IMR-90 (cell line): ENCODE measurements around the gene NUBPL. TPM values are rescaled to one million over a fixed set of nuclear protein-coding genes. Genes with fewer than 3 reads are reported as not detected.

Experiments
- ATAC-seq: fragments of 200-7000 bp; cut with Tn5 transposase; 2 replicates; pipeline ENCODE4 v1.9.1; 2020; ENCODE audit warnings: low read depth, mild to moderate bottlenecking, moderate library complexity
- BruUV-seq: library from RNA; stranded (reverse); fragments of 400-500 nt; replicated peaks from 2 replicates; lab custom pipeline; 2021; lab: Mats Ljungman, UMichigan
- CTCF ChIA-PET: fragments of 300-600 bp; formaldehyde crosslinking; extraction: SDS; loops from one replicate; lab custom pipeline; 2021; ENCODE audit warnings: antibody characterized with exemption; lab: Yijun Ruan, JAX
- POLR2A ChIA-PET: fragments of 300-600 bp; sonication (Branson Sonifier 250); formaldehyde crosslinking; loops from one replicate; lab custom pipeline; 2022; ENCODE audit warnings: antibody characterized with exemption; ENCODE audit not compliant: unreplicated experiment; lab: Charles Lee
- DNase-seq: peaks from one replicate; pipeline ENCODE4 v3.0.0; 2013
- H2AFZ ChIP-seq: replicated peaks from 2 replicates; pipeline ENCODE3; 2013; ENCODE audit warnings: low read length, mild to moderate bottlenecking; ENCODE audit not compliant: poor library complexity
- H2AK5ac ChIP-seq: 2 replicates; pipeline ENCODE4 v1.6.1; 2013; ENCODE audit warnings: low read depth, low read length, inconsistent platforms
- H2AK9ac ChIP-seq: replicated peaks from 2 replicates; pipeline ENCODE3; 2013; ENCODE audit warnings: mild to moderate bottlenecking, low read depth, low read length, moderate library complexity; ENCODE audit not compliant: poor library complexity
- H2BK120ac ChIP-seq: 2 replicates; pipeline ENCODE4 v1.6.1; 2013; ENCODE audit warnings: low read depth, low read length, inconsistent platforms
- H2BK15ac ChIP-seq: 3 replicates; pipeline ENCODE4 v1.6.1; 2013; ENCODE audit warnings: low read depth, low read length, inconsistent platforms
- H2BK20ac ChIP-seq: 2 replicates; pipeline ENCODE4 v1.6.1; 2013; ENCODE audit warnings: low read depth, mild to moderate bottlenecking, inconsistent platforms, low read length, moderate library complexity
- H2BK5ac ChIP-seq: 2 replicates; pipeline ENCODE4 v1.6.1; 2013; ENCODE audit warnings: mild to moderate bottlenecking, low read depth, low read length, inconsistent platforms; ENCODE audit not compliant: poor library complexity, severe bottlenecking
- H3K14ac ChIP-seq: replicated peaks from 2 replicates; pipeline ENCODE4 v1.6.1; 2013; ENCODE audit warnings: low read depth, low read length, inconsistent platforms
- H3K18ac ChIP-seq: 2 replicates; pipeline ENCODE4 v1.6.1; 2013; ENCODE audit warnings: low read depth, low read length, control low read depth
- H3K23ac ChIP-seq: 2 replicates; pipeline ENCODE4 v1.6.1; 2013; ENCODE audit warnings: low read depth, low read length, inconsistent platforms
- H3K27ac ChIP-seq: 2 replicates; pipeline ENCODE4 v1.5.1; 2013; ENCODE audit warnings: mild to moderate bottlenecking, control low read depth, low read length; ENCODE audit not compliant: insufficient read depth
- H3K27me3 ChIP-seq: 2 replicates; pipeline ENCODE4 v1.6.1; 2013; ENCODE audit warnings: low read length; ENCODE audit not compliant: control insufficient read depth, insufficient read depth
- H3K36me3 ChIP-seq: 2 replicates; pipeline ENCODE4 v1.6.1; 2013; ENCODE audit warnings: low read length, mixed read lengths; ENCODE audit not compliant: control insufficient read depth, insufficient read depth
- H3K4ac ChIP-seq: 2 replicates; pipeline ENCODE4 v1.6.1; 2013; ENCODE audit warnings: low read depth, low read length, inconsistent platforms
- H3K4me1 ChIP-seq: 2 replicates; pipeline ENCODE4 v1.6.1; 2013; ENCODE audit warnings: low read length, mixed read lengths; ENCODE audit not compliant: control insufficient read depth, insufficient read depth
- H3K4me2 ChIP-seq: 2 replicates; pipeline ENCODE4 v1.6.1; 2013; ENCODE audit warnings: low read depth, mild to moderate bottlenecking, control low read depth, low read length, moderate library complexity
- H3K4me3 ChIP-seq: 2 replicates; pipeline ENCODE4 v1.5.1; 2013; ENCODE audit warnings: low read depth, mild to moderate bottlenecking, control low read depth, low read length, moderate library complexity; ENCODE audit not compliant: insufficient read depth
- H3K56ac ChIP-seq: 2 replicates; pipeline ENCODE4 v1.6.1; 2013; ENCODE audit warnings: low read length, inconsistent platforms; ENCODE audit not compliant: insufficient read depth; ENCODE audit errors: extremely low read depth
- H3K79me1 ChIP-seq, 2 experiments: 2 replicates each; pipeline ENCODE4 v1.6.1; 2013; ENCODE audit warnings: low read length in 2 of 2, inconsistent platforms in 1 of 2, low read depth in 1 of 2
- H3K9ac ChIP-seq: 2 replicates; pipeline ENCODE4 v1.6.1; 2013; ENCODE audit warnings: low read depth, low read length, control low read depth
- H3K9me1 ChIP-seq: 2 replicates; pipeline ENCODE4 v1.6.1; 2013; ENCODE audit warnings: low read length, inconsistent platforms; ENCODE audit not compliant: insufficient read depth
- H3K9me3 ChIP-seq: 2 replicates; pipeline ENCODE4 v1.6.1; 2013; ENCODE audit warnings: low read length; ENCODE audit not compliant: control insufficient read depth, insufficient read depth
- H4K20me1 ChIP-seq: 2 replicates; pipeline ENCODE4 v1.6.1; 2013; ENCODE audit warnings: low read length, inconsistent platforms; ENCODE audit not compliant: insufficient read depth
- H4K5ac ChIP-seq: 2 replicates; pipeline ENCODE4 v1.6.1; 2013; ENCODE audit warnings: mild to moderate bottlenecking, low read depth, low read length, control low read depth
- H4K8ac ChIP-seq, 2 experiments: 2 replicates each; pipeline ENCODE4 v1.6.1; 2013; ENCODE audit warnings: low read depth in 2 of 2, low read length in 2 of 2, control low read depth in 1 of 2, inconsistent platforms in 1 of 2
- H4K91ac ChIP-seq: 2 replicates; pipeline ENCODE4 v1.6.1; 2013; ENCODE audit warnings: low read depth, low read length, inconsistent platforms; ENCODE audit not compliant: insufficient read depth
- BHLHE40 ChIP-seq: fragments of 150-350 bp; IDR thresholded peaks from 2 replicates; pipeline ENCODE4 v1.6.1; 2016; ENCODE audit warnings: mild to moderate bottlenecking, low read depth, low read length
- CEBPB ChIP-seq: IDR thresholded peaks from 2 replicates; pipeline ENCODE4 v1.6.1; 2012; ENCODE audit warnings: low read depth, low read length, improper control_type of control experiment
- FOS ChIP-seq: fragments of 150-350 bp; IDR thresholded peaks from 2 replicates; pipeline ENCODE4 v1.6.1; 2016; ENCODE audit warnings: low read depth, low read length
- MAFK ChIP-seq: IDR thresholded peaks from 2 replicates; pipeline ENCODE4 v1.6.1; 2012; ENCODE audit warnings: low read depth, low read length, improper control_type of control experiment
- MAZ ChIP-seq: IDR thresholded peaks from 2 replicates; pipeline ENCODE4 v1.6.1; 2012; ENCODE audit warnings: low read depth, mild to moderate bottlenecking, low read length, improper control_type of control experiment, moderate library complexity, borderline replicate concordance
- MXI1 ChIP-seq: IDR thresholded peaks from 2 replicates; pipeline ENCODE4 v1.6.1; 2012; ENCODE audit warnings: low read depth, mild to moderate bottlenecking, low read length, moderate library complexity, borderline replicate concordance
- NFE2L2 ChIP-seq: fragments of 150-350 bp; IDR thresholded peaks from 2 replicates; pipeline ENCODE4 v1.6.1; 2016; ENCODE audit warnings: low read depth, mild to moderate bottlenecking, low read length
- POLR2A ChIP-seq: IDR thresholded peaks from 2 replicates; pipeline ENCODE4 v1.6.1; 2012; ENCODE audit warnings: mild to moderate bottlenecking, low read depth, low read length
- RAD21 ChIP-seq: IDR thresholded peaks from 2 replicates; pipeline ENCODE4 v1.6.1; 2012; ENCODE audit warnings: low read length, improper control_type of control experiment
- RCOR1 ChIP-seq: IDR thresholded peaks from 2 replicates; pipeline ENCODE4 v1.6.1; 2012; ENCODE audit warnings: mild to moderate bottlenecking, low read length, improper control_type of control experiment; ENCODE audit not compliant: insufficient replicate concordance
- RFX5 ChIP-seq: IDR thresholded peaks from 2 replicates; pipeline ENCODE4 v1.8.0; 2012; ENCODE audit warnings: low read depth, mild to moderate bottlenecking, low read length, moderate library complexity
- SMC3 ChIP-seq: fragments of 150-350 bp; IDR thresholded peaks from 2 replicates; pipeline ENCODE4 v1.6.1; 2016; ENCODE audit warnings: low read depth, mild to moderate bottlenecking, antibody characterized with exemption, low read length, moderate library complexity
- USF2 ChIP-seq: fragments of 150-350 bp; IDR thresholded peaks from 2 replicates; pipeline ENCODE4 v1.6.1; 2017; ENCODE audit warnings: mild to moderate bottlenecking, antibody characterized with exemption, low read length, low read depth
- WGBS, 2 experiments: methylation state at CpG; one replicate each; pipeline versions ENCODE4 v1.1.5 to v1.1.7; 2013; ENCODE audit warnings: missing lambda C conversion rate in 2 of 2; ENCODE audit not compliant: insufficient read length in 1 of 2; ENCODE audit errors: extremely low coverage in 2 of 2; 5-methylcytosine and 5-hydroxymethylcytosine counted together
- dilution Hi-C: fragments of 300-500 bp; cut with HindIII; formaldehyde crosslinking; loops from one replicate; pipeline ENCODE4 v1.14.3; 2018; ENCODE audit warnings: low sequenced_read_pairs; ENCODE audit not compliant: unreplicated experiment
- in situ Hi-C: fragments of 300-500 bp; cut with MboI; formaldehyde crosslinking; loops from 3 replicates; pipeline ENCODE4 v1.14.3; 2019; ENCODE audit warnings: low sequenced_read_pairs, inconsistent platforms, mixed read lengths
- intact Hi-C: fragments of 100-400 bp; cut with micrococcal nuclease; formaldehyde crosslinking; loops from 2 replicates; pipeline ENCODE4 v1.10.0; 2022
- polyA plus RNA-seq, 3 experiments: library from polyadenylated mRNA; depleted of rRNA; stranded (reverse); fragments of >200 nt; gene quantifications; 2 replicates each; pipeline ENCODE4 v1.2.3, GENCODE V29; 2012; ENCODE audit warnings: low replicate concordance in 1 of 3
- total RNA-seq: library from RNA; depleted of rRNA; stranded (reverse); fragments of >200 nt; gene quantifications from 2 replicates; pipeline ENCODE4 v1.2.3, GENCODE V29; 2012
- TF ChIP-seq, protein P1 (sequence below): conservative IDR thresholded peaks from 2 replicates; pipeline ENCODE4 v1.5.1; 2012; ENCODE audit warnings: mild to moderate bottlenecking, low read depth, low read length, improper control_type of control experiment
- TF ChIP-seq, protein P2 (sequence below): fragments of 150-350 bp; IDR thresholded peaks from 2 replicates; pipeline ENCODE4 v1.6.1; 2016; ENCODE audit warnings: low read depth, mild to moderate bottlenecking, low read length, moderate library complexity, borderline replicate concordance

The NUBPL gene
- total and polyA plus RNA-seq, 2 of the 4 experiments (the other 2 are of a cell fraction), result 5.4 to 11.5 TPM

- H3K9me1 ChIP-seq, result no peaks in the 10 kb centered on the region
These were observed 199.1 kb downstream of the NUBPL start for GRCh38 chr14:31760277-31760676.

More at GRCh38 chr14:31760277-31760676, 199.1 kb downstream of the NUBPL start:
- Histone ChIP-seq H2BK5ac (no peak overlapping the region), H4K8ac (no peak overlapping the region), H2AFZ (no peak overlapping the region), H3K4me3 (no peak overlapping the region), H2AK9ac (no peak overlapping the region), H2BK15ac (no peak overlapping the region), H3K27me3 (no peaks in the 10 kb centered on the region), H3K4me2 (no peak overlapping the region), H3K36me3 (no peaks in the 10 kb centered on the region), H4K20me1 (no peaks in the 10 kb centered on the region), H2BK20ac (no peak overlapping the region), H2BK120ac (no peak overlapping the region), H3K27ac (no peak overlapping the region), H4K5ac (no peak overlapping the region), H3K9me3 (no peaks in the 10 kb centered on the region), H3K23ac (no peak overlapping the region), H2AK5ac (no peak overlapping the region), H3K4ac (no peak overlapping the region), H3K79me1 (no peaks in the 10 kb centered on the region), H3K9ac (no peak overlapping the region), H3K14ac (no peak overlapping the region), H3K56ac (no peak overlapping the region), H4K91ac (no peak overlapping the region), H3K18ac (no peak overlapping the region), H3K4me1 (no peaks in the 10 kb centered on the region)
- TF ChIP-seq MXI1, result no peak
- TF ChIP-seq FOS, result no peak
- no peak for TF ChIP-seq CEBPB
- no peak for TF ChIP-seq SMC3
- no peak for TF ChIP-seq MAZ
- TF ChIP-seq MAFK, result no peak
- TF ChIP-seq POLR2A, result no peak
- no peak for TF ChIP-seq RAD21
- no peak for TF ChIP-seq BHLHE40
- TF ChIP-seq USF2, result no peak
- TF ChIP-seq, protein P1, sequence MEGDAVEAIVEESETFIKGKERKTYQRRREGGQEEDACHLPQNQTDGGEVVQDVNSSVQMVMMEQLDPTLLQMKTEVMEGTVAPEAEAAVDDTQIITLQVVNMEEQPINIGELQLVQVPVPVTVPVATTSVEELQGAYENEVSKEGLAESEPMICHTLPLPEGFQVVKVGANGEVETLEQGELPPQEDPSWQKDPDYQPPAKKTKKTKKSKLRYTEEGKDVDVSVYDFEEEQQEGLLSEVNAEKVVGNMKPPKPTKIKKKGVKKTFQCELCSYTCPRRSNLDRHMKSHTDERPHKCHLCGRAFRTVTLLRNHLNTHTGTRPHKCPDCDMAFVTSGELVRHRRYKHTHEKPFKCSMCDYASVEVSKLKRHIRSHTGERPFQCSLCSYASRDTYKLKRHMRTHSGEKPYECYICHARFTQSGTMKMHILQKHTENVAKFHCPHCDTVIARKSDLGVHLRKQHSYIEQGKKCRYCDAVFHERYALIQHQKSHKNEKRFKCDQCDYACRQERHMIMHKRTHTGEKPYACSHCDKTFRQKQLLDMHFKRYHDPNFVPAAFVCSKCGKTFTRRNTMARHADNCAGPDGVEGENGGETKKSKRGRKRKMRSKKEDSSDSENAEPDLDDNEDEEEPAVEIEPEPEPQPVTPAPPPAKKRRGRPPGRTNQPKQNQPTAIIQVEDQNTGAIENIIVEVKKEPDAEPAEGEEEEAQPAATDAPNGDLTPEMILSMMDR, result no peak
- no peak for TF ChIP-seq RCOR1
- TF ChIP-seq RFX5, result no peak
- no peak for TF ChIP-seq NFE2L2
- TF ChIP-seq, protein P2, sequence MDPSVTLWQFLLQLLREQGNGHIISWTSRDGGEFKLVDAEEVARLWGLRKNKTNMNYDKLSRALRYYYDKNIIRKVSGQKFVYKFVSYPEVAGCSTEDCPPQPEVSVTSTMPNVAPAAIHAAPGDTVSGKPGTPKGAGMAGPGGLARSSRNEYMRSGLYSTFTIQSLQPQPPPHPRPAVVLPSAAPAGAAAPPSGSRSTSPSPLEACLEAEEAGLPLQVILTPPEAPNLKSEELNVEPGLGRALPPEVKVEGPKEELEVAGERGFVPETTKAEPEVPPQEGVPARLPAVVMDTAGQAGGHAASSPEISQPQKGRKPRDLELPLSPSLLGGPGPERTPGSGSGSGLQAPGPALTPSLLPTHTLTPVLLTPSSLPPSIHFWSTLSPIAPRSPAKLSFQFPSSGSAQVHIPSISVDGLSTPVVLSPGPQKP, result no peak
- CTCF ChIA-PET, result interaction anchor here (0.6 kb wide), 1 partner anchor 139 kb away, joined by 4 read pairs; no protein-coding TSS in a partner anchor
- DNase-seq, result no peak
- intact Hi-C loops (no loop called here), in situ Hi-C loops (no loop called here), dilution Hi-C loops (no loop called here)
- POLR2A ChIA-PET, result no interaction called here
- no TSS peak for BruUV-seq
- no CpG with 5 or more reads among the region's 3 CpGs for WGBS, 2 experiments
- ATAC-seq, result no peak
